Tongue (tissue), 2 donors: ENCODE results near the gene EMC10. TPM values are rescaled to one million over a fixed set of nuclear protein-coding genes. Genes with fewer than 3 reads are reported as not detected.
"Not testable (repeated sequence)": the region's sequence is repeated elsewhere in the genome, so short reads cannot be mapped to it uniquely, and the experiment has no call there.

Experiments
- DNase-seq: peaks from one replicate; pipeline ENCODE4 v3.0.0-alpha.2; 2015
- total RNA-seq: library from RNA; depleted of rRNA; stranded (reverse); fragments of >200 nt; gene quantifications from one replicate; pipeline ENCODE4 v1.2.3, GENCODE V29; 2014

The EMC10 gene
- 79.0 TPM for total RNA-seq

DNA sequence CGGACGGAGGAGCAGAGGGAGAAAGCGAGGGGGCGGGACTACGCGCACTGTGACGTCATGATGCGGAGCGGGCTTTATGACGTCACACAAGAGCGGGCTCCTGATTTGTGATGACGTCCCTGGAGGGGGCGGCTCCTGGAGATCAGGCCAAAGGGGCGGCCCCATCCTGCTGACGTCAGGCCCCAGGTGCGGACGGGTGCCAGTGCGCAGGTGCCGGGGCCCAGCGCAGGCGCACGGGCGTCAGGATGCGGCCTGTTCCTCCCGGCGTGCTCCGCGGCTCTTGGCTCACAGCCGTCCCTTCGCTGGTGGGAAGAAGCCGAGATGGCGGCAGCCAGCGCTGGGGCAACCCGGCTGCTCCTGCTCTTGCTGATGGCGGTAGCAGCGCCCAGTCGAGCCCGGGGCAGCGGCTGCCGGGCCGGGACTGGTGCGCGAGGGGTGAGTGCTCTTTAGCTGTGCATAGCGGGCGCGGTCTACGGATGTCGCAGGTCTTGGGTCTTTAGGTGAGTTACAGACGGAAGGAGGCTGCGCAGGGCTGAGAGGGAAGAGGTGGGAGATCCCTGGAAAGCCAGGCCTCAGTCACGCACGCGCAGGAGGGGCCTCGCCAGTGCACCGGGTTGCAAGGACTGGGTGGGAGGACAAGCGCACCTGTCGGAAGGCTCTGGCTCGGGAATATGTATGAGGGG, at the start of gene EMC10, which contains the start of gene GARIN5A:
Gene EMC10, plus strand, starts transcription at position 284 of the 683 bp plus-strand sequence. Its CDS starts 38 bp downstream, at position 322.
Gene GARIN5A, minus strand, starts transcription at position 625 of the 683 bp plus-strand sequence. Its CDS starts 460 bp downstream, at position 165.
- peak; percentile 98 for DNase-seq

DNA sequence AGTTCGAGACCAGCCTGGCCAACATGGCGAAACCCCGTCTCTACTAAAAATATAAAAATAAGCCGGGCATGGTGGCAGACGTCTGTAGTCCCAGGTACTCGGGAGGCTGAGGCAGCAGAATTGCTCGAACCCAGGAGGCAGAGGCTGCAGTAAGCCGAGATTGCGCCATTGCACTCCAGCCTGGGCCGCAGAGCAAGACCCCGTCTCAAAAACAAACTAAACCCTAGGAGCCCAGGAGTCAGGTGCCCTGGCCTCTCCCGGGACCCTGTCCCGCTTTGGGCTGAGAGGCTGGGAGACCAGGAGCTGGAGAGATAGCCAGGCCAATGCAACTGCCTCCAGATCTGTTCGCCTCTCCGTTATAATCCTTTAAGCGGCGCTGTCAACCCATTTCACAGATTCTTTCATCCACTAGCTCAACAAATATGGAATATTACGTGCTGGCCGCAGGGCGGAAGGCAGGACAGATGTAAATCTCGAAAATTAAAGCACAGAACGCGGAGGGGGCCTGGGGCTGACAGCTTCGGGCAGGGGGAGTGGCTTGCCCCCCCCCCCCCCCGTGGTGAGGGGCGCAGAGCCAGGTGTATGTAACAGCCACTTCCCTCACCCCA, 48.9 kb upstream of the EMC10 start:
- no peak for DNase-seq

DNA sequence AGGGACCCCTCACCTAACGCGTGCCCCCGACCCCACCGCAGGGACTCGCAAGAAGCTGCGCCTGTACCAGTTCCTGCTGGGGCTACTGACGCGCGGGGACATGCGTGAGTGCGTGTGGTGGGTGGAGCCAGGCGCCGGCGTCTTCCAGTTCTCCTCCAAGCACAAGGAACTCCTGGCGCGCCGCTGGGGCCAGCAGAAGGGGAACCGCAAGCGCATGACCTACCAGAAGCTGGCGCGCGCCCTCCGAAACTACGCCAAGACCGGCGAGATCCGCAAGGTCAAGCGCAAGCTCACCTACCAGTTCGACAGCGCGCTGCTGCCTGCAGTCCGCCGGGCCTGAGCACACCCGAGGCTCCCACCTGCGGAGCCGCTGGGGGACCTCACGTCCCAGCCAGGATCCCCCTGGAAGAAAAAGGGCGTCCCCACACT, 48.3 kb upstream of the EMC10 start:
- peak; percentile 88 for DNase-seq

DNA sequence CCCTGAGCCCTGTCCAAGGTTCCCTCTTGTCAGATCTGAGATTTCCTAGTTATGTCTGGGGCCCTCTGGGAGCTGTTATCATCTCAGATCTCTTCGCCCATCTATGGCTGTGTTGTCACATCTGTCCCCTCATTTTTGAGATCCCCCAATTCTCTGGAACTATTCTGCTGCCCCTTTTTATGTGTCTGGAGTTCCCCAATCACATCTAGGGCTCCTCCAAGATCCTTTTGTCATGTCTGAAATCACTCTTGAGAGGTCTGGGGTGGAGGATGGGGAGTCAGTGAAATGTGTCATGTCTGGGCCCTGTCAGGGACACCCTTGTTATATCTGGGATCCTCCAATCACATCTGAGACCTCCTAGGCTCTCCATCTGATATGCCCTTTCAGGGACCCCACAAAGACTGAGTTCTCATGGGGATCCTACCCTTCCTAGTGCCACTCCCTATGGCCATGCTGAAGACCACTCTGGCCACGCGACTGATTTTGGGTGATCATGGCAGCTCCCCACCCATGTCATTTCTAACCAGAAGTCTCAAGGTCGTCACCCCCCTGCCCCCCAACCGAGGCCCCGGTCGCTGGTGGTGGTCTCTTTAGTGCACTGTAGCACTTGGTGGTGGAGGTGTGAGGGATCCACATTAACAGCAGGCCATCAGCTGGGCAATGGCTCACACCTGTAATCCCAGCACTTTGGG, 47.4 kb upstream of the EMC10 start:
- DNase-seq, result no peak

GRCh38 chr19:50430888-50431342, 45.4 kb upstream of the EMC10 start:
- DNase-seq, result no peak

GRCh38 chr19:50431343-50432220, 44.7 kb upstream of the EMC10 start:
- peak; percentile 95 for DNase-seq

GRCh38 chr19:50432221-50433028, 43.9 kb upstream of the EMC10 start, which contains the start of gene MYBPC2:
Gene MYBPC2 (plus strand): TSS chr19:50432892. CDS start chr19:50432954, 62 bp downstream.
- peak; percentile 85 for DNase-seq

DNA sequence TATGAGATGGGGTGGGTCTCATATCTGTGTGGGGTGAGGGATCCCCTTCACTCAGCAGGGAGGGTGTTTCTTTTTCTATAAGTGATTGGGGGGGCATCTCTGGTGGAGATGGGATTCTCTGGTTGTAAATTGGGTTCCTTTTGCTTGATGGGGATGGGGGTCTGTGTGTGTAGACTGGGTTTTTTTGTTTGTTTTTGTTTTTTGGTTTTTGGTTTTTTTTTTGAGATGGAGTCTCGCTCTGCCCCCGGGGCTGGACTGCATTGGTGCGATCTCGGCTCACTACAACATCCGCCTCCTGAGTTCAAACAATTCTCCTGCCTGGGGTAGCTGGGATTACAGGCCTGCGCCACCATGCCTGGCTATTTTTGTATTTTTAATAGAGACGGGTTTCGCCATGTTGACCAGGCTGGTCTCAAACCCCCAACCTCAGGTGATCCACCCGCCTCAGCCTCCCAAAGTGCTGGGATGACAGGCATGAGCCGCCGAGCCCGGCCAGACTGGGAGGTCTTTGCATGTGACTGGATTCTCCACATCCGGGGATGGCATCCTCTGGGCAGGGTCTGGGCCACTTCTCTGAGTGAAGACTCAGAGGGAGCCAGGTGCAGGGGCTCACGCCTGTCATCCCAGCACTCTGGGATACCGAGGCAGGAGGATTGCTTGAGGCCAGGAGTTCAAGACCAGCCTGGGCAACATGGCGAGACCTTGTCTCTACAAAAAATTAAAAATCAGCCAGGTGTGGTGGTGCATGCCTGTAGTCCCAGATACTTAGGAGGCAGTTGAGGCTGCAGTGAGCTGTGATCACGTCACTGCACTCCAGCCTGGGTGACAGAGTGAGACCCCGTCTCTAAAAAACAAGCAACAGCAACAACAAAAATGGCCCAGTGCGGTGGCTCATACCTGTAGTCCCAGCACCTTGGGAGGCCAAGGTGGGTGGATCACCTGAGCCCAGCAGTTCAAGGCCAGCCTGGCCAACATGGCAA, 42.8 kb upstream of the EMC10 start:
- DNase-seq, result no peak

DNA sequence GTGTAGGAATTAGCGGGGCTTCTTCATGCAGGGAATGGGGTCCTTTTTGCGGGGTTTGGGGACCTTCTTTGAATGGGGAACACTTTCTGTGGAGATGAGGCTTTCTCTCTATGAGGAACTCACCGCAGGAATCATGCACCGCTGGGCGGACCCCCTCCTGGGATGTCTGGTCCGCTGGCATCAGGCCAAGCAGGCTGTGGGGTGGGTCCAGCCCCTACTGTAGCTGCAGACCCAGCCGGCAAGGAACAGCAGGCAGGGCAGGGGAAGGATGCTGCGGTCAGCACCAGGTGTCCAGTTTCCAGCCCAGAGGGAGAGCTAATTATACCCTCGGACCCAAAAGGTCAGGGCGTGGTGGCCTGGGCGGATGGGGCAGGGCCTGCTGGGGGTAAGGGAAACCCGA, 41.8 kb upstream of the EMC10 start:
- peak; percentile 54 for DNase-seq

DNA sequence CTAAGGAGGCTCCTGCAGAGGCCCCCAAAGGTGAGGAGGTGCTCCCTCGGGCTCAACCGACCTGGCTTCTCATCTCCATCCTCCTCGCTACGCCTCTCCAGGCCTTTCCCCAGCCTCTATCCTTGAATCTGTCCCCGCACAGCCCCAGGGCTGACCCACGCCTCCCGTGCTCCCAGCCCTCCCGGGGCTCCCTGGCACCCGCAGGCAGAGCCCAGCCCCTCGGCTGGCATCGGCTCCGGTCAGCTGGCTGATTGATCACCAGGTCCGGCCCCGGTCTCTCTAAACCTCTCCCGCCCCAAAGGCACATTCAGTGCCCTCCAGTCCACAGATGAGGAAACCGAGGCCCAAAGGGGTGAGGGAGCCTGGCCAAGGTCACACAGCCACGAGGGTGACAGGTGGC, 41.1 kb upstream of the EMC10 start:
- no peak for DNase-seq

DNA sequence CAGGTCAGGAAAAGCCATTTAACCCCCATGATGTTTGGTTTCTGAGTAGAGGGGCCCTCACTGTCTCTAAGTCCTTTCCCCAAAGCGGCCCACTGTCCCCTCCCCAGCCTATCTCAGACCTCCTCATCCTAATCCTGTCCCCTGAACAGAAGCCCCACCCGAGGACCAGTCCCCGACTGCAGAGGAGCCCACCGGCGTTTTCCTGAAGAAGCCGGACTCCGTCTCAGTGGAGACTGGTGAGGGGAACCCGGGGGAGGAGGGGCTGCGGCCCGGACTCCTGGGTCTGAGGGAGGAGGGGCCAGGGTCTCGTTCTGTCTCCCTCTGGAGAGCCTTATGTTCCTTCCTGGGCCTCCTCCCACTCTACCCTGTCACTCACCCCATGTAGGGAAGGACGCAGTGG, 40.7 kb upstream of the EMC10 start:
- DNase-seq, result no peak

GRCh38 chr19:50437862-50438449, 38.4 kb upstream of the EMC10 start:
- DNase-seq, result no peak

DNA sequence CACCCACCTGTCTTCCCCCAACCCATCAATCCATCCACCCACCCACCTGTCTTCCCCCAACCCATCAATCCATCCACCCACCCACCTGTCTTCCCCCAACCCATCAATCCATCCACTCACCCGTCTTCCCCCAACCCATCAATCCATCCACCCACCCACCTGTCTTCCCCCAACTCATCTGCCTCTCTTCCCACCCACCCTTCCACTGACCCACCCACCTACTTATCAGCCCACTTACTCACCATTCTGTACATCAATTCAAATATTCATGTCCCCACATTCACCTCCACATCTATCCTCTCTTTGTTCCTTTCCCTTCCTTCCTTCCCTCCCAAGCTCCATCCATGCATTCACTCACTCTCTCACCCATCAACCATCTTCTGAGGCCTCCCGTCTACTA, 37.2 kb upstream of the EMC10 start:
- not testable (repeated sequence) for DNase-seq

GRCh38 chr19:50444059-50444458, 32.2 kb upstream of the EMC10 start:
- no peak for DNase-seq

DNA sequence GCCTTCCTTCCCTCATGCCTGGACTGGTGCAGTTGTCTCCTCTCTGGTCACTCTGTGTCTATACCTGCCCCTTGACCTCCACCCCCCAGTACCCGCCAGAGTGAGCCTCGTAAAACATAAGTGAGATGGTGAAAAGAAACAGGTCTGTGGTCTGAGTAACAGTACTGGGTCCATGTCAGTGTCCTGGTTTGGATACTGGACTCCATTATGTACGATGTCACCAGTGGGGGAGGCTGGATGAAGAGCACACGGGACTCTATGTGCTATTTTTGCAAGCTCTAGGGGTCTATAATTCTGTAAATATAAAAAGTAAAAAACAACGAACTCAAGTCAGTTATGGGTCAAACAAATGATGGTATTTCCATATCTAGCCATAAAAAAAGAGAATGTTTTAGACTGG, 29.3 kb upstream of the EMC10 start:
- DNase-seq, result no peak

GRCh38 chr19:50447750-50448149, 28.6 kb upstream of the EMC10 start:
- no peak for DNase-seq

- no peak for DNase-seq
These were observed 26.9 kb upstream of the EMC10 start for GRCh38 chr19:50449236-50449899.

- no peak for DNase-seq
These were observed 25.7 kb upstream of the EMC10 start for GRCh38 chr19:50450369-50451222.
